ENCODE results near the gene CABP1.

GRCh38 chr12:120642121-120642520, 1.7 kb downstream of the CABP1 start:
- TF ChIP-seq, protein P1, sequence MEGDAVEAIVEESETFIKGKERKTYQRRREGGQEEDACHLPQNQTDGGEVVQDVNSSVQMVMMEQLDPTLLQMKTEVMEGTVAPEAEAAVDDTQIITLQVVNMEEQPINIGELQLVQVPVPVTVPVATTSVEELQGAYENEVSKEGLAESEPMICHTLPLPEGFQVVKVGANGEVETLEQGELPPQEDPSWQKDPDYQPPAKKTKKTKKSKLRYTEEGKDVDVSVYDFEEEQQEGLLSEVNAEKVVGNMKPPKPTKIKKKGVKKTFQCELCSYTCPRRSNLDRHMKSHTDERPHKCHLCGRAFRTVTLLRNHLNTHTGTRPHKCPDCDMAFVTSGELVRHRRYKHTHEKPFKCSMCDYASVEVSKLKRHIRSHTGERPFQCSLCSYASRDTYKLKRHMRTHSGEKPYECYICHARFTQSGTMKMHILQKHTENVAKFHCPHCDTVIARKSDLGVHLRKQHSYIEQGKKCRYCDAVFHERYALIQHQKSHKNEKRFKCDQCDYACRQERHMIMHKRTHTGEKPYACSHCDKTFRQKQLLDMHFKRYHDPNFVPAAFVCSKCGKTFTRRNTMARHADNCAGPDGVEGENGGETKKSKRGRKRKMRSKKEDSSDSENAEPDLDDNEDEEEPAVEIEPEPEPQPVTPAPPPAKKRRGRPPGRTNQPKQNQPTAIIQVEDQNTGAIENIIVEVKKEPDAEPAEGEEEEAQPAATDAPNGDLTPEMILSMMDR (IDR thresholded peaks at IDR 0.05 in 4 of 5, conservative IDR thresholded peaks at IDR 0.05 in 1 of 5): no peak
- no peak for TF ChIP-seq POLR2A (IDR thresholded peaks at IDR 0.05)

All from gastrocnemius medialis (tissue), 4 donors.